Activated CD4-positive, alpha-beta memory T cell treated with anti-CD3 and anti-CD28 coated beads, Interleukin-2, amount 10 ng/mL, durations not matched to agents 7 days and 5 days (primary cell): ENCODE results near the gene CD6. TPM values are rescaled to one million over a fixed set of nuclear protein-coding genes. Genes with fewer than 3 reads are reported as not detected.
"Not testable (repeated sequence)": the region's sequence is repeated elsewhere in the genome, so short reads cannot be mapped to it uniquely, and the experiment has no call there.

Experiments used
- CTCF ChIA-PET: fragments of 350-600 bp; sonication (Branson Sonifier 250); formaldehyde crosslinking; loops from one replicate; lab custom pipeline; 2021; ENCODE audit warnings: antibody characterized with exemption, inconsistent platforms; lab: Charles Lee
- POLR2A ChIA-PET: fragments of 350-600 bp; sonication (Branson Sonifier 250); formaldehyde crosslinking; loops from one replicate; lab custom pipeline; 2021; ENCODE audit warnings: antibody characterized with exemption; lab: Charles Lee
- DNase-seq: peaks from one replicate; pipeline ENCODE4 v3.0.0-alpha.2; 2020
- H3K27ac Mint-ChIP-seq: one replicate; pipeline ENCODE4 v1.8.0; 2021; ENCODE audit warnings: mild to moderate bottlenecking, mixed read lengths
- H3K27me3 Mint-ChIP-seq: one replicate; pipeline ENCODE4 v1.8.0; 2021; ENCODE audit warnings: mixed read lengths
- H3K36me3 Mint-ChIP-seq: one replicate; pipeline ENCODE4 v1.8.0; 2021; ENCODE audit warnings: low read depth, mixed read lengths
- H3K4me1 Mint-ChIP-seq: one replicate; pipeline ENCODE4 v1.8.0; 2021; ENCODE audit warnings: mixed read lengths
- H3K4me3 Mint-ChIP-seq: one replicate; pipeline ENCODE4 v1.8.0; 2021; ENCODE audit warnings: mild to moderate bottlenecking, mixed read lengths
- H3K9me3 Mint-ChIP-seq: one replicate; pipeline ENCODE4 v1.8.0; 2021; ENCODE audit warnings: mixed read lengths
- total RNA-seq, 2 experiments: library from RNA; stranded (reverse); gene quantifications; one replicate each; pipeline ENCODE4 v1.2.3, GENCODE V29; 2021

CD6 gene
- total RNA-seq, 2 experiments from 2014 or later: 293 to 299 TPM

GRCh38 chr11:60968223-60968622 lies 3.3 kb upstream of the CD6 start:
- peaks cover 12% of the 10 kb centered on the region for H3K27me3 Mint-ChIP-seq
- no peak overlapping the region for H3K4me3 Mint-ChIP-seq
- H3K4me1 Mint-ChIP-seq: peaks cover 16% of the 10 kb centered on the region
- no peak for DNase-seq
- peaks cover 6% of the 10 kb centered on the region for H3K9me3 Mint-ChIP-seq
- ChIA-PET POLR2A (interaction anchor here (1.9 kb wide), 1 partner anchor 150 kb away, joined by 4 read pairs; no protein-coding TSS in a partner anchor), CTCF (interaction anchor here (0.9 to 4.2 kb wide), 3 partner anchors 60 to 219 kb away, joined by 3 to 40 read pairs (median 3); no protein-coding TSS in a partner anchor)
- peaks cover 14% of the 10 kb centered on the region for H3K36me3 Mint-ChIP-seq
- H3K27ac Mint-ChIP-seq: no peak overlapping the region

- ChIA-PET CTCF (interaction anchor here (0.6 to 4.2 kb wide), 28 partner anchors 8 to 217 kb away, joined by 3 to 40 read pairs (median 4); partner anchors contain the start of gene CD5), POLR2A (interaction anchor here (1.2 to 2.5 kb wide), 6 partner anchors 53 to 121 kb away, joined by 3 to 16 read pairs (median 6); no protein-coding TSS in a partner anchor)
- peaks cover 34% of the 10 kb centered on the region for H3K36me3 Mint-ChIP-seq
- peaks cover 12% of the 10 kb centered on the region for H3K27me3 Mint-ChIP-seq
- peaks cover 6% of the 10 kb centered on the region for H3K9me3 Mint-ChIP-seq
- H3K4me3 Mint-ChIP-seq: peak overlapping the region; percentile 88
- DNase-seq: peak; percentile 85
- peak overlapping the region; percentile 50 for H3K27ac Mint-ChIP-seq
- peaks cover 26% of the 10 kb centered on the region for H3K4me1 Mint-ChIP-seq
These were observed 1.1 kb upstream of the CD6 start for GRCh38 chr11:60970369-60970774.

GRCh38 chr11:60970890-60971289 lies 590 bp upstream of the CD6 start:
- no peak for DNase-seq
- H3K27ac Mint-ChIP-seq: peak overlapping the region; percentile 94
- H3K4me3 Mint-ChIP-seq: peak overlapping the region; percentile 88
- H3K36me3 Mint-ChIP-seq: peaks cover 36% of the 10 kb centered on the region
- peaks cover 28% of the 10 kb centered on the region for H3K4me1 Mint-ChIP-seq
- CTCF ChIA-PET: interaction anchor here (0.8 to 4.2 kb wide), 18 partner anchors 14 to 216 kb away, joined by 3 to 40 read pairs (median 4); partner anchors contain the start of gene CD5
- POLR2A ChIA-PET: interaction anchor here (0.6 to 2.5 kb wide), 15 partner anchors 10 to 324 kb away, joined by 3 to 16 read pairs (median 3); partner anchors contain the start of genes TMEM132A and VWCE
- peaks cover 11% of the 10 kb centered on the region for H3K27me3 Mint-ChIP-seq
- peaks cover 6% of the 10 kb centered on the region for H3K9me3 Mint-ChIP-seq

GRCh38 chr11:60972182-60973030 lies 926 bp downstream of the CD6 start:
- H3K36me3 Mint-ChIP-seq: peaks cover 50% of the 10 kb centered on the region
- POLR2A ChIA-PET: interaction anchor here (0.8 to 2.5 kb wide), 6 partner anchors 11 to 115 kb away, joined by 3 to 16 read pairs (median 4); no protein-coding TSS in a partner anchor

GRCh38 chr11:60973699-60974098 lies 2.2 kb downstream of the CD6 start:
- peaks cover 54% of the 10 kb centered on the region for H3K4me1 Mint-ChIP-seq
- no peak for DNase-seq
- H3K27ac Mint-ChIP-seq: peak overlapping the region; percentile 94
- peak overlapping the region; percentile 88 for H3K4me3 Mint-ChIP-seq
- ChIA-PET POLR2A (interaction anchor here (1.3 to 2.1 kb wide), 2 partner anchors 74 to 119 kb away, joined by 4 to 18 read pairs; no protein-coding TSS in a partner anchor), CTCF (interaction anchor here (0.9 kb wide), 1 partner anchor 214 kb away, joined by 4 read pairs; no protein-coding TSS in a partner anchor)
- peaks cover 2% of the 10 kb centered on the region for H3K9me3 Mint-ChIP-seq
- no peaks in the 10 kb centered on the region for H3K27me3 Mint-ChIP-seq
- H3K36me3 Mint-ChIP-seq: peaks cover 56% of the 10 kb centered on the region

More at GRCh38 chr11:60972182-60973030, 926 bp downstream of the CD6 start:
- CTCF ChIA-PET: interaction anchor here (0.8 to 2.5 kb wide), 6 partner anchors 14 to 115 kb away, joined by 3 to 10 read pairs (median 4); no protein-coding TSS in a partner anchor
- H3K27me3 Mint-ChIP-seq: peaks cover 7% of the 10 kb centered on the region
- H3K4me1 Mint-ChIP-seq: peaks cover 42% of the 10 kb centered on the region
- peak; percentile 51 for DNase-seq
- peak overlapping the region; percentile 94 for H3K27ac Mint-ChIP-seq
- peaks cover 6% of the 10 kb centered on the region for H3K9me3 Mint-ChIP-seq
- peak overlapping the region; percentile 88 for H3K4me3 Mint-ChIP-seq

- DNase-seq, H3K9me3 Mint-ChIP-seq, H3K27me3 Mint-ChIP-seq: not testable (repeated sequence)
- peak overlapping the region; percentile 94 for H3K27ac Mint-ChIP-seq
- ChIA-PET POLR2A (interaction anchor here (0.6 to 2.1 kb wide), 4 partner anchors 73 to 118 kb away, joined by 3 to 18 read pairs (median 4); no protein-coding TSS in a partner anchor), CTCF (interaction anchor here (0.6 to 1.1 kb wide), 3 partner anchors 34 to 213 kb away, joined by 3 to 4 read pairs (median 3); no protein-coding TSS in a partner anchor)
- H3K4me3 Mint-ChIP-seq: peak overlapping the region; percentile 88
- peaks cover 60% of the 10 kb centered on the region for H3K4me1 Mint-ChIP-seq
- H3K36me3 Mint-ChIP-seq: peaks cover 61% of the 10 kb centered on the region
These were observed 2.8 kb downstream of the CD6 start for GRCh38 chr11:60974316-60974715.

GRCh38 chr11:60974726-60975125 lies 3.2 kb downstream of the CD6 start:
- H3K27ac Mint-ChIP-seq: peak overlapping the region; percentile 94
- no peaks in the 10 kb centered on the region for H3K9me3 Mint-ChIP-seq
- peaks cover 62% of the 10 kb centered on the region for H3K36me3 Mint-ChIP-seq
- DNase-seq: no peak
- ChIA-PET CTCF (interaction anchor here (0.6 to 1.1 kb wide), 5 partner anchors 19 to 213 kb away, joined by 3 to 4 read pairs (median 3); no protein-coding TSS in a partner anchor), POLR2A (interaction anchor here (0.6 to 2.1 kb wide), 6 partner anchors 73 to 127 kb away, joined by 3 to 18 read pairs (median 3); partner anchors contain the start of gene CD5)
- no peaks in the 10 kb centered on the region for H3K27me3 Mint-ChIP-seq
- H3K4me3 Mint-ChIP-seq: peak overlapping the region; percentile 88
- H3K4me1 Mint-ChIP-seq: peaks cover 64% of the 10 kb centered on the region

GRCh38 chr11:60977224-60977623 lies 5.7 kb downstream of the CD6 start:
- Mint-ChIP-seq H3K27ac (peak overlapping the region; percentile 99), H3K4me1 (peaks cover 70% of the 10 kb centered on the region), H3K27me3 (no peaks in the 10 kb centered on the region), H3K9me3 (no peaks in the 10 kb centered on the region), H3K36me3 (peaks cover 78% of the 10 kb centered on the region), H3K4me3 (peak overlapping the region; percentile 69)
- ChIA-PET POLR2A (interaction anchor here (0.7 to 7.4 kb wide), 11 partner anchors 27 to 152 kb away, joined by 3 to 101 read pairs (median 4); partner anchors contain the start of gene CD5), CTCF (interaction anchor here (0.6 to 2.1 kb wide), 7 partner anchors 8 to 210 kb away, joined by 3 to 8 read pairs (median 3); partner anchors contain the start of gene TMEM109)
- DNase-seq: no peak

- CTCF ChIA-PET: interaction anchor here (0.6 to 2.1 kb wide), 6 partner anchors 8 to 210 kb away, joined by 3 to 8 read pairs (median 5); no protein-coding TSS in a partner anchor
- Mint-ChIP-seq H3K4me3 (peak overlapping the region; percentile 69), H3K27me3 (no peaks in the 10 kb centered on the region), H3K36me3 (peaks cover 76% of the 10 kb centered on the region), H3K9me3 (no peaks in the 10 kb centered on the region), H3K27ac (peak overlapping the region; percentile 99), H3K4me1 (peaks cover 76% of the 10 kb centered on the region)
- no peak for DNase-seq
- POLR2A ChIA-PET: interaction anchor here (1.8 to 7.4 kb wide), 5 partner anchors 48 to 124 kb away, joined by 4 to 101 read pairs (median 15); partner anchors contain the start of gene CD5
These were observed 6.4 kb downstream of the CD6 start for GRCh38 chr11:60977836-60978235.

GRCh38 chr11:60978546-60979380 lies 7.3 kb downstream of the CD6 start:
- DNase-seq: peak; percentile 60
- H3K27ac Mint-ChIP-seq: peak overlapping the region; percentile 99
- CTCF ChIA-PET: interaction anchor here (1.0 to 2.1 kb wide), 9 partner anchors 9 to 133 kb away, joined by 3 to 14 read pairs (median 5); partner anchors contain the start of gene TMEM109
- no peaks in the 10 kb centered on the region for H3K9me3 Mint-ChIP-seq
- peak overlapping the region; percentile 69 for H3K4me3 Mint-ChIP-seq
- POLR2A ChIA-PET: interaction anchor here (0.8 to 7.4 kb wide), 19 partner anchors 26 to 383 kb away, joined by 3 to 101 read pairs (median 5); partner anchors contain the start of genes CD5, CYB561A3, PRPF19 and TMEM109
- peaks cover 84% of the 10 kb centered on the region for H3K4me1 Mint-ChIP-seq
- H3K27me3 Mint-ChIP-seq: no peaks in the 10 kb centered on the region
- H3K36me3 Mint-ChIP-seq: peaks cover 79% of the 10 kb centered on the region

GRCh38 chr11:60981515-60981914 lies 10.0 kb downstream of the CD6 start:
- CTCF ChIA-PET: interaction anchor here (0.7 to 1.4 kb wide), 5 partner anchors 9 to 148 kb away, joined by 3 to 6 read pairs (median 3); no protein-coding TSS in a partner anchor
- Mint-ChIP-seq H3K4me3 (peak overlapping the region; percentile 80), H3K27ac (peak overlapping the region; percentile 99), H3K4me1 (peaks cover 91% of the 10 kb centered on the region), H3K27me3 (no peaks in the 10 kb centered on the region), H3K9me3 (no peaks in the 10 kb centered on the region), H3K36me3 (peaks cover 78% of the 10 kb centered on the region)
- POLR2A ChIA-PET: interaction anchor here (0.8 to 7.4 kb wide), 12 partner anchors 17 to 150 kb away, joined by 3 to 101 read pairs (median 6); no protein-coding TSS in a partner anchor
- peak; percentile 48 for DNase-seq
